ENCODE measurements around the gene EFHD1.

Gene EFHD1

DNA sequence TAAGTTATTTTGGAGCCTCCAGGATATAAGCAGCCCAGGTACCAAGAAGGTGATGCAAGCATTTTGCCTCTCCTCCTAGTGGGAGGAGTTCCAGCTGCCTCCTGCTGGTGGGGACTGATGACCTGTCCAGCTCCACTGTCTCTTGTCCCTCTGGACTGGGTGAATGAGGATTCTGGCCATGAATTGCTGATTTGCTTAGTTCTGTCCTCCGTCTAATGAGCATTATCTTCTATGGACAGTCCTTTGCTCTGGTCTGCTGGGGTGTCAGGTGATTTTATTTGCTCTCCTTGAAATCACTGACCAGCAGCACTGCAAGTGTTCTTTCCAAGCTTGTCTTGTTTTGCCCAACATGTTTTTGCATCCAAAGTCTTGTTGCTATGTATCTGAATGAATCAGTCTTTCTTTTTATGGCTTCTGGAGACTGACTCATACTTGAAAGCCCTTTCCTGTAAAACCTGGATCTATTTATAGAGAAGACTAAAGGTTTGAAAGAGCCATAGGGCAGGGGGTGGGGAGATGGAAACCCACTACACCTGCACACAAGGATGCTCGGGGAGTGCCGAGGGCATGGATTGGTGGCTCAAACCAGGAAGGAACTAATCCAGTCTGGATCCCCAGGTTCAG, 40.5 kb upstream of the EFHD1 start:
- H3K4me3 ChIP-seq (ENCODE audit: low read depth, low read length), result no peak overlapping the region
- DNase-seq (ENCODE audit: low read depth), result no peak
- TF ChIP-seq, protein P1, sequence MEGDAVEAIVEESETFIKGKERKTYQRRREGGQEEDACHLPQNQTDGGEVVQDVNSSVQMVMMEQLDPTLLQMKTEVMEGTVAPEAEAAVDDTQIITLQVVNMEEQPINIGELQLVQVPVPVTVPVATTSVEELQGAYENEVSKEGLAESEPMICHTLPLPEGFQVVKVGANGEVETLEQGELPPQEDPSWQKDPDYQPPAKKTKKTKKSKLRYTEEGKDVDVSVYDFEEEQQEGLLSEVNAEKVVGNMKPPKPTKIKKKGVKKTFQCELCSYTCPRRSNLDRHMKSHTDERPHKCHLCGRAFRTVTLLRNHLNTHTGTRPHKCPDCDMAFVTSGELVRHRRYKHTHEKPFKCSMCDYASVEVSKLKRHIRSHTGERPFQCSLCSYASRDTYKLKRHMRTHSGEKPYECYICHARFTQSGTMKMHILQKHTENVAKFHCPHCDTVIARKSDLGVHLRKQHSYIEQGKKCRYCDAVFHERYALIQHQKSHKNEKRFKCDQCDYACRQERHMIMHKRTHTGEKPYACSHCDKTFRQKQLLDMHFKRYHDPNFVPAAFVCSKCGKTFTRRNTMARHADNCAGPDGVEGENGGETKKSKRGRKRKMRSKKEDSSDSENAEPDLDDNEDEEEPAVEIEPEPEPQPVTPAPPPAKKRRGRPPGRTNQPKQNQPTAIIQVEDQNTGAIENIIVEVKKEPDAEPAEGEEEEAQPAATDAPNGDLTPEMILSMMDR (IDR thresholded peaks at IDR 0.05; ENCODE audit: low read depth, low read length, missing control alignments), result no peak

DNA sequence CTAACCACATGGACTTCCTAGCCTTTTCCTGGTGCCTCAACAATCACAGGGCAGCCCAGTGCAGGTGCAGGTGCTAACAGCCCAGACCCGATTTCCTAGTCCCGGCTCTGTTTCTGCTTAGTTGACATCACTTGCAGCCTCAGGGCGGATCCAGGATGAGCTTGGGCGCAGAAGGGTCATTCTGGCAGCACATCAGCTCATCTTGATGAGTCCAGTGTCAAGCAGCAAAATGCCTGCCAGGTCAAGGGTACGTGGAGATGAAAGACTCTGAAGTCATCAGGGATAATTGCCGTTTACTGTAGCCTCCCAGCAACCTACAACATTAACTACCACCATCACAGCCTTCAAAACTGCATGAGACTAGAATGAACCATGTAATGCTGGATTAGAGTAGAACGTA, 39.4 kb upstream of the EFHD1 start:
- TF ChIP-seq, protein P1 (IDR thresholded peaks at IDR 0.05; ENCODE audit: low read depth, low read length, missing control alignments), result no peak
- no peak overlapping the region for H3K4me3 ChIP-seq (ENCODE audit: low read depth, low read length)
- no peak for DNase-seq (ENCODE audit: low read depth)

DNA sequence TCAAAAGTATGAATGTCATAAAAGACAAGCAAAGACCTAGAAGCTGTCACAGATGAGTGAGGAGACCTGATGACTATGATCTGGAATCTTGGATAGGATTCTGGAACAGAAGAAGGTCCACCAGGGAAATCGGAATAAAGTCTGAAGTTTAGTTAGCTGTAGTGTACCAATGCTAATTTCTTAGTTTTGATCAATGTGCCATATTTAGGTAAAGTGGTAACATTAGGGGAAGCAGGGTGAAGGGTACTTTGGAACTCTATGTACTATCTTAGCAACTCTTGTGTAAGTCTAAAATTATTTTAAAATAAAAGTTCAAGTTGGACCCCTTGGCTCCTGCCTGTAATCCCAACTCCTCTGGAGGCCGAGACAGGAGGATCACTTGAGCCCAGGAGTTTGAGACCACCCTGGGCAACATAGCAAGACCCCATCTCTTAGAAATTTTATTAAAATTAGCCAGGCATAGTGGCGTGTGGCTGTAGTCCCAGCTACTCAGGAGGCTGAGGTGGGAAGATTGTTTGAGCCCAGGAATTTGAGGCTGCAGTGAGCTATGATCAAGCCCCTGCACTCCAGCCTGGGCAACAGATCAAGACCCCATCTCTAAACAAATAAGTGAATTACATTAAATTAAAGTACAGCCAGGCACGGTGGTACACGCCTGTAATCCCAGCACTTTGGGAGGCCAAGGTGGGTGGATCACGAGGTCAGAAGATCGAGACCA, 35.9 kb upstream of the EFHD1 start:
- H3K4me3 ChIP-seq (ENCODE audit: low read depth, low read length), result no peak overlapping the region
- no peak for DNase-seq (ENCODE audit: low read depth)
- TF ChIP-seq, protein P1 (IDR thresholded peaks at IDR 0.05; ENCODE audit: low read depth, low read length, missing control alignments), result no peak

DNA sequence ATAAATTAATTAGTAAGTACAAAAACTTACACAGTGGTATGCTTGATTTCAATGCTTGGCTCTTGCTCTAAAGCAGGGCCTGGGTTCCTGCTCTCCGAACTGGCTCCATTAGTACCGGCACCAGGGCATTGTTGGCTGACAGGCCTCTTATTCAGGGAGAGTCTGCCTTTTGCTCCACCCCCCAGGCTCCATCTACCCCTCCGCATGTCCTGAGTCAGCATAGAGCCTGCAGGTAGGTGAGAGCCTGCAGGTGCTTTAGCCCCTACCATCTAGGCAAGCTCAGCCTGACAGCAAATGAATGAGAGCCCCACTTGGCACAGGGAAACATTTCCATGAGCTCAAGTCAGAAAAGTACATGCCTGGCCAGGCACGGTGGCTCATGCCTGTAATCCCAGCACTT, 35.1 kb upstream of the EFHD1 start:
- DNase-seq (ENCODE audit: low read depth), result no peak
- TF ChIP-seq, protein P1 (IDR thresholded peaks at IDR 0.05; ENCODE audit: low read depth, low read length, missing control alignments), result no peak
- no peak overlapping the region for H3K4me3 ChIP-seq (ENCODE audit: low read depth, low read length)

DNA sequence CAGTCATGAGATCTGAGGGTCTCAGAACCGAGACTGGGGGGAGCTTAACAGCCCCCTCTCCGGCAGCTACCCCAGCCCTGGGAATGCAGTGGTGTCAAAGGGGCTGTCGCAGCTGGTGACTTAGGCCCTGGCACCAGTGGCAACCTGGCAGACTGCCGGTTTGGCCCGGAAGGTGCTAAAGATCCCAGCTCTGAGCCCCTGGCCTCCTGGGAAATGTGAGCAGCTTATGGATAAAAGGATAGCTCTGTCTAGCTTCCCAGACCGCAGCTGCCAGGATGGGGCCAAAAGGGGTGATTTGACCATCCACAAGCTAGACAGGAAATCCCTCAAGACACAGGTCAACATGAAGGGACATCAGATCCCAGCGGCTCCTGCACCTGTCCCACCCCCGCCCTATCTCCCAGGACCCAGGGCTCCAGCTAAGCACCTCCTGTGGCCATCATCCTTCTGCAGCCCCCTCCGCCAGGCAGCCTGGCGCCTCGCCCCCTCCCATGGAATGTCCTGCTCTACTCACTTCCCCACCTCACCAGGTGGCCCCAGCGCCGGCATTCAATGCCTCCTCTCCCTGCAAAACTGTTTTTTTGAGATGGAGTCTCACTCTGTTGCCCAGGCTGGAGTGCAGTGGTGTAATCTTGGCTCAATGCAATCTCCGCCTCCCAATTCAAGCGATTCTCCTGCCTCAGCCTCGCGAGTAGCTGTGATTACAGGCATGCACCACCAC, 33.2 kb upstream of the EFHD1 start:
- TF ChIP-seq, protein P1 (IDR thresholded peaks at IDR 0.05; ENCODE audit: low read depth, low read length, missing control alignments), result no peak
- DNase-seq (ENCODE audit: low read depth), result no peak
- H3K4me3 ChIP-seq (ENCODE audit: low read depth, low read length), result no peak overlapping the region

DNA sequence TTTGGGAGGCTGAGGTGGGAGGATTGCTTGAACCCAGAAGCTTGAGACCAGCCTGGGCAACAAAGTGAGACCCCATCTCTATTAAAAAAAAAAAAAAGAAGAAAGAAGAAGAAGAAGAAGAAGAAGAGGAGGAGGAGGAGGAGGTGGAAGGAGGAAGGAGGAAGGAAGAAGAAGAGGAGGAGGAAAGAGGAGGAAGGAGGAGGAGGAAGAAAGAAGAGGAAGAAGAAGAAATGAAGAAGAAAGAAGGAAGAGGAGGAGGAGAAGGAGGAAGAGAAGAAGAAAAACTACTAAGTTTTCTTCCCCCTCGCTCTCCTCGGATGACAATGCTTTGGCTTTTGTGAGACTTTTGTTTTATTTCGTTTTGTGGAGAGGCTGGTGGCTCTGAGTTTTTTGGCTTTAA, 30.1 kb upstream of the EFHD1 start:
- no peak overlapping the region for H3K4me3 ChIP-seq (ENCODE audit: low read depth, low read length)
- TF ChIP-seq, protein P1 (IDR thresholded peaks at IDR 0.05; ENCODE audit: low read depth, low read length, missing control alignments), result no peak
- no peak for DNase-seq (ENCODE audit: low read depth)
